Measurements from ENCODE around the gene ZNF234.
"Not testable (repeated sequence)": the region's sequence is repeated elsewhere in the genome, so short reads cannot be mapped to it uniquely, and the experiment has no call there.

The ZNF234 gene

DNA sequence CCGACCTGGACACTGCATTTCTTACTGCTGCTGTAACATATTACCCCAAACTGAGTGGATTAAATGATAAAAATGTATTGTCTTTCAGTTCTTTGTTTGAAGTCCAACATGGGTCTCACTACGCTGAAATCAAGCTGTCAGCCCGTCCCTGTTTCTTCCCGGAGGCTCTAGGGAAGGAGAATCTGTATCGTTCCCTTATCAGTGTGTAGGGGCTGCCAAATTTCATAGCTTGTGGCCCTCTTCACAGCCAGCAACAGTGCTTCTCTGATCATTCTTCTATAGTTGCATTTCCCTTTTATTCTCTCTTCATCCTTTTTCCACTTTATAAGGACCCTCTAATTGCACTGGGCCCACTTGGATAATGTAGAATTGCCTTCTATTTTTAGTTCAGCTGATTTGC lies 10.1 kb downstream of the ZNF234 start:
- H3K4me3 ChIP-seq (ENCODE audit: low read length) = no peak overlapping the region
- no peak for TF ChIP-seq ZNF274 (IDR thresholded peaks at IDR 0.05; ENCODE audit: low read depth, low read length)

DNA sequence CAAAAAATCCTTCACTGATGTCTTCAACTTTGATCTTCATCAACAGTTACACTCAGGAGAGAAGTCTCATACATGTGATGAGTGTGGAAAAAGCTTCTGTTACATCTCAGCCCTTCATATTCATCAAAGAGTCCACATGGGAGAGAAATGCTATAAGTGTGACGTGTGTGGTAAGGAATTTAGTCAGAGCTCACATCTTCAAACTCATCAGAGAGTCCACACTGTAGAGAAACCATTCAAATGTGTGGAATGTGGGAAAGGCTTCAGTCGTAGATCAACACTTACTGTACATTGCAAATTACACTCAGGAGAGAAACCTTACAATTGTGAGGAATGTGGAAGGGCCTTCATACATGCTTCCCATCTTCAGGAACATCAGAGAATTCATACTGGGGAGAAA lies 15.1 kb downstream of the ZNF234 start:
- no peak overlapping the region for H3K4me3 ChIP-seq (ENCODE audit: low read length)
- TF ChIP-seq ZNF274 (IDR thresholded peaks at IDR 0.05; ENCODE audit: low read depth, low read length) = no peak

DNA sequence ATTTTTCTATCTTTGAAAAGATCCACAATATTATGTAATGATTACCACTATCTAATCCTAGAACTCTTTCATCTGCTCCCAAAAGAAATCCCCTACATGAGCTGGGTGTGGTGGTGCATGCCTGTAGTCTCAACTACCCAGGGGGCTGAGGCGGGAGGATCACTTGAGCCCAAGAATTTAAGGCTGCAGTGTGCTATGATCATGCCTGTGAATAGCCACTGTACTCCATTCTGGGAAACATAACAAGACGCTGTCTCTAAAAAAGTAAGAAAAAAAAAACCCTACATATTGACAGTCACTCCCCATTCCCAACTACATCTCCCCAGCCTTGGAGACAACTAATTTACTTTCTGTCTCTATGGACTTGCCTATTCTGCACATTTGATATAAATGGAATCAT lies 22.4 kb downstream of the ZNF234 start:
- no peak for TF ChIP-seq ZNF274 (IDR thresholded peaks at IDR 0.05; ENCODE audit: low read depth, low read length)
- no peak overlapping the region; the same call in 1 of the 2 replicates for H3K4me3 ChIP-seq (ENCODE audit: low read length)

DNA sequence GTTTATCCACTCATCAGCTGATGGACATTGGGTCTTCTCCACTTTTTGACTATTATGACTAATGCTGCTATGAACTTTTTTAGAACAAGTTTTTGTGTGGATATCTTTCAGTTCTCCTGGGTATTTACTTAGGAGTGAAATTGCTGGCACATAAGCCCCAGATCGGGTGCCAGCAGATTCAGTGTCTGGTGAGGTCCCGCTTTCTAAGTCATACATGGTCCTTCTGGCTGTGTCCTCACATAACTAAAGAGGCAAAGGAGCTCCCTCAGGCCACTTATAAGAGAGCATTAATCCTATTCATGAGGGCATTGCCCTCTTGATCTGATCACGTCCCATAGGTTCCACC lies 22.9 kb downstream of the ZNF234 start:
- TF ChIP-seq ZNF274 (IDR thresholded peaks at IDR 0.05; ENCODE audit: low read depth, low read length) = no peak

DNA sequence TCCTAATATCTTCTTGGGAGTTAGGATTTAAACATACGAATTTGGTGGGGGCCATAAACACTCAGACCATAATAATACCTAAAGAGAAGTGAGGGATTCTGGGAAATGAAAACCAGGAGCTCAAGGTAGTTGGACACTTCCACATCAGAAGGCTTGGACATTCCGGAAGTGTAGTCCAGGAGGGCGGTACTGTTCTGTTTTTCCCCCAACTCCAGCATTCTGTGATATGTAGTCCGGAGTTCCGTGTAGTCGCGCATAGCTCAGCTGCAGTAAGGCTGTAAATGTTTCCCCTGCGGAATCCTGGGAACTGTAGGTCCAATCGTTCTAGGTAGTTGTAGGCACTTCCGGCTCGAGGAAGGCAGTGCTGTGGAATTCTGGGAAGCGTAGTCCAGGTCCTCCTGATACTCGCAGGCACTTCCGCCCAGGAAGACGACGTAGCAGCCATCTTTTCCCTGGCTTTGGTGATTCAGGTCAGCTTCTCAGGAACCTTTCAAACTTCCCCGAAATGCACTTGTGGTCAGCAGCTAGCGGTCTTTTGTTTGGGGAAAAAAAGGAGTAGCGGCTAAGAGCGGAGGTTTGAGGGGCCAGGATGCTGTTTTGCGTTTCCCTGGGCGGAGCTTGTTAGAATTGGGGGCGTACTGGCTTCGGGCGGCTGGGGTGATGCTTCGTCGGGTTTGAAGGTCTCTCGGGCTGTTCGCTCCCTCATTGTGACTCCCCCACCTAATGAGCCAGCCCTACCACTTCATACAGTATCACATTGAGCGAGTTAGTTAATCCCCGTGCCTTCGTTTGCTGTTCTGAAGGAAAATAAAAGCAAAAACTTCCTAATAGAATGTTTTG lies 23.5 kb downstream of the ZNF234 start, which contains the start of gene ZNF226:
Gene ZNF226, plus strand, starts transcription at position 428 of the 840 bp plus-strand sequence. CDS start 4,981 bp downstream, outside the sequence.
- TF ChIP-seq ZNF274 (IDR thresholded peaks at IDR 0.05; ENCODE audit: low read depth, low read length) = no peak
- peak within 1 kb of the TSS; percentile 96 for H3K4me3 ChIP-seq (ENCODE audit: low read length)

More for the DNA sequence above, 22.9 kb downstream of the ZNF234 start:
- H3K4me3 ChIP-seq (ENCODE audit: low read length) = peak overlapping the region; percentile 96

DNA sequence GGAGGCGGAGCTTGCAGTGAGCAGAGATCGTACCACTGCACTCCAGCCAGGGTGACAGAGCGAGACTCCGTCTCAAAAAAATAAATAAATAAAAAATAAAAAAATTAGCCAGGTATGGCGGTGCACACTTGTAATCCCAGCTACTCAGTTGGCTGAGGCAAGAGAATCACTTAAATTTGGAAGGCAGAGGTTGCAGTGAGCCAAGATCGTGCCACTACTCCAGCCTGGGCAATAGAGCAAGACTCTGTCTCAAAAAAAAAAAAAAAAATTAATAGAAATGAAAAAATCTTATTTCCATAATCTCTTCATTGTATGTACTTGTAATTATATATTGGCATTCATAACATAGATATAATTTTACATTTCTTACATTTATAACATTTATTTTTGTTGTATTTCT lies 29.3 kb downstream of the ZNF234 start:
- H3K4me3 ChIP-seq (ENCODE audit: low read length) = not testable (repeated sequence)

DNA sequence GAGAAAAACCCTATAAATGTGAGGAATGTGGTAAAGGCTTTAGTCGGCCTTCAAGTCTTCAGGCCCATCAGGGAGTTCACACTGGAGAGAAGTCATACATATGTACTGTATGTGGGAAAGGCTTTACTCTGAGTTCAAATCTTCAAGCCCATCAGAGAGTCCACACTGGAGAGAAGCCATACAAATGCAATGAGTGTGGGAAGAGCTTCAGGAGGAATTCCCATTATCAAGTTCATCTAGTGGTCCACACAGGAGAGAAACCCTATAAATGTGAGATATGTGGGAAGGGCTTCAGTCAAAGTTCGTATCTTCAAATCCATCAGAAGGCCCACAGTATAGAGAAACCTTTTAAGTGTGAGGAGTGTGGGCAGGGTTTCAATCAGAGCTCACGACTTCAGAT lies 35.2 kb downstream of the ZNF234 start:
- no peak overlapping the region for H3K4me3 ChIP-seq (ENCODE audit: low read length)
- TF ChIP-seq ZNF274 (IDR thresholded peaks at IDR 0.05; ENCODE audit: low read depth, low read length) = no peak

DNA sequence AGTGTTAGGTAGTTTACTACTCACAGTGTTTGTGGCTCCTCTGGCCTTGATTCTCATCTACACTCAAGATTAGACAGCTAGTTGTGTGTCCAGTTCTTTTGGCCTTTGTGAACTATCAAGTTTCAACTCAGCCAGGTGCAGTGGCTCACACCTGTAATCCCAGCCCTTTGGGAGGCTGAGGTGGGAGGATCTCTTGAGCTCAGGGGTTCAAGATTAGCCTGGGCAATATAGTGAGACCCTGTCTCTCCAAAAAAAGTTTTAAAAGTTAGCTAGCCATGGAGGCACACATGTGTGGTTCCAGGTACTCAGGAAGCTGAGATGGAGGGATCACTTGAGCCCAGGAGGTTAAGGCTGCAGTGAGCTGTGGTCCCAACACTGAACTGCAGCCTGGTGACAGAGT lies 39.6 kb downstream of the ZNF234 start:
- no peak overlapping the region for H3K4me3 ChIP-seq (ENCODE audit: low read length)
- TF ChIP-seq ZNF274 (IDR thresholded peaks at IDR 0.05; ENCODE audit: low read depth, low read length) = no peak

DNA sequence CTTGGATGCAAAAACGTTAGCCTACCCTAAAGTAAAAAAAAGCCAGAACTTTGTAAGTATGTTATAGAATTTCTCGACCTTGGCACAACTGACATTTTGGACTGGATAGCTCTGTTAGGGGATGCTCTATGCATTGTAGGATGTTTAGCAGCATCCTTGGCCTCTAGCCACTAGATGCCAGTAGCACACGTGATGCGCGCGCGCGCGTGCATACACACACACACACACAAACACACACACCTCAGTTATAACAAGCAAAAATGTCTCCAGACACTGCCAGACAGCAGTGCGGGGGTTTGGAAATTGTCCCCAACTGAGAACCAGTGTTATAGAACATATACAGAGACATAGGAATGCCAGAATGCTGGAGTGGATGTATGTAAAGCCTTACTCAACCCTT lies 40.8 kb downstream of the ZNF234 start:
- no peak overlapping the region for H3K4me3 ChIP-seq (ENCODE audit: low read length)
- TF ChIP-seq ZNF274 (IDR thresholded peaks at IDR 0.05; ENCODE audit: low read depth, low read length) = no peak

DNA sequence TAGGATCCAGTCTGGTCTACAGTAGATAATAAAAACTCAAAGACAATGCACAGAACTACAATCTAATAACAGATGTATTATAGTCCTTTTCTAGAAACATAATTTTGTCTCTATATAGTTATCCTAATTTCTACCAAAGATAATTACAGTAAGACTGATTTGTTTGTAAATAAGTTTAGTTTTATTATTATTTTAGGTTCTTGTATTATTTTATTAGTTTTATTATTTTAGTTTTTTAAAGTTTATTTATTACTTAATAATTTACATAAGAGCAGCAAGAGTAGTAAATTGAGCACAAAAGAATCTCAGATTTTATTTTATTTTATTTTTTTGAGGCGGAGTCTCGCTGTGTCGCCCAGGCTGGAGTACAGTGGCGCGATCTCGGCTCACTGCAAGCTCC lies 48.7 kb downstream of the ZNF234 start:
- no peak overlapping the region for H3K4me3 ChIP-seq (ENCODE audit: low read length)
- TF ChIP-seq ZNF274 (IDR thresholded peaks at IDR 0.05; ENCODE audit: low read depth, low read length) = no peak

DNA sequence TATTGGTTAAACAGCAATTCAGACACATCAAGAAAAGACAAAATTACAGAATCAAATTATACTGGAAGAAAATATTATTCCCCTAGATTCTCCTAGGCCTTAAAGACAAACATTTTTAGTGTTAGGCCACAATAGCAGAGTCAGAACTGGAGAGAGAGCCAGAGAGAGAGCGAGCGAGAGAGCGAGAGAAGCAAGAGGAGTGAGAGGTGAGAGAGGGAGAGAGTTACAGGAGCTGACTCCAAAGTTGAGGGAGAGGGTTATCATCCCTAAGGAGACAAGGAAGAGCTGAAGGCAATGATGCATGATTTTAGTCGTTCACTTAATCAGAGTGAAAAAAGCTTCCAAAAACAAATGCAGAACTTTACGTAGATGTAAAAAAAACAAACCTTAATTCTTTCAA lies 50.8 kb downstream of the ZNF234 start:
- H3K4me3 ChIP-seq (ENCODE audit: low read length) = no peak overlapping the region
- TF ChIP-seq ZNF274 (IDR thresholded peaks at IDR 0.05; ENCODE audit: low read depth, low read length) = no peak

DNA sequence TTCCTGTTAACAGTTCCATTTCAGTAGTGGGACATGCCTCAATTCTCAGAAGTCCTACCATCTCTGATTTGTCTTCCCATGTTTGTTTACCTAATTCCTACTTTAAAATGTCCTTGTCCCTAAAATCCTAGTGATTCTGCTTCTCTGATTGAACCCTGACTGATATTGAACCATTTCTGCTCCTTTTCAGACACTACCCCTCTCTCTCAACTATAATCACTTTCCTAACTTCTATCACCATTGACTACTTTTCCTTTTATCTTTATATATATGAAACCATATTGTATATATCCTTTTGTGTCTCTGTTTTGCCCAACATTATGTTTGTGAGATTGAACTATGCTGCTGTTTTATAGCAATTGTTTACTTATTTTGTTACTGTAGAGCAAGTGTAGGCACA lies 55.4 kb downstream of the ZNF234 start:
- no peak for TF ChIP-seq ZNF274 (IDR thresholded peaks at IDR 0.05; ENCODE audit: low read depth, low read length)
- H3K4me3 ChIP-seq (ENCODE audit: low read length) = no peak overlapping the region

DNA sequence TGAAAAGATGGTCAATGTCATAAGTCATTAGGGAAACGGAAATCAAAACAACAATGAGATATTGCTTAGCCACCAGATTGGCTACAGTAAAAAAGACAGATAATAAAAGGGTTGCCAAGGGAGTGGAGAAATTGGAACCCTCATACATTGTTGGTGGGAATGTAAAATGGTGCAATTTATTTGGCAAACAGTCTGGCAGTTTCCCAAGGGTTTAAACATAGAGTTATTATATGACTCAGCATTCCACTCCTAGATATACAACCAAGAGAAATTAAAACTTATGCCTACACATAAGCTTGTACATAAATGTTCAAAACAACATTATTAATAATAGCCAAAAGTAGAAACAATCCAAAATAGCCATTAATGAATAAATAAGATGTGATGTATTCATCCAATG lies 61.1 kb downstream of the ZNF234 start:
- H3K4me3 ChIP-seq (ENCODE audit: low read length) = no peak overlapping the region
- no peak for TF ChIP-seq ZNF274 (IDR thresholded peaks at IDR 0.05; ENCODE audit: low read depth, low read length)

DNA sequence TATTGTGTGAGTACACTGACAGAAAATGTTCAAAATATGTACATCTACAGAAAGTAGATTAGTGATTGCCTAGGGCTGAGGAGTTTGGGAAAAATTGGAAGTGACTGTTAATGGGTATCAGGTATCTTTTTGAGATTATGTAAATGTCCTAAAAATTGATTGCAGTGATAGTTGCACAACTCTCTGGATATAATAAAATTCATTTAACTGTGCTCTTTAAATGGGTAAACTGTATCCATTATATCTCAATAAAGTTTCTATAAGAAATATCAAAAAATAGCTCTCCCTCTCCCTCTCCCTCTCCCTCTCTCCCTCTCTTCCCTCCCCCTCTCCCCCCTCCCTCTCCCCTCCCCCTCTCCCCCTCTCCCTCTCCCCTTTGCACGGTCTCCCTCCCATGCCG lies 61.6 kb downstream of the ZNF234 start:
- TF ChIP-seq ZNF274 (IDR thresholded peaks at IDR 0.05; ENCODE audit: low read depth, low read length) = no peak
- no peak overlapping the region for H3K4me3 ChIP-seq (ENCODE audit: low read length)

DNA sequence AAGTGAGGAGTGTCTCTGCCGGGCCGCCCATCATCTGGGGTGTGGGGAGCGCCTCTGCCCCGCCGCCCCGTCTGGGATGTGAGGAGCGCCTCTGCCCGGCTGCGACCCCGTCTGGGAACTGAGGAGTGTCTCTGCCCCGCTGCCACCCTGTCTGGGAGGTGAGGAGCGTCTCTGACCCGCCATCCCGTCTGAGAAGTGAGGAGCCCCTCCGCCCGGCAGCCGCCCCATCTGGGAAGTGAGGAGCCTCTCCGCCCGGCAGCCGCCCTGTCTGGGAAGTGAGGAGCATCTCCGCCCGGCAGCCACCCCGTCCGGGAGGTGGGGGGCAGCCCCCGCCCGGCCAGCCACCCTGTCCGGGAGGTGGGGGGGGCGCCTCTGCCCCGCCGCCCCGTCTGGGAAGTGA lies 62.5 kb downstream of the ZNF234 start:
- H3K4me3 ChIP-seq (ENCODE audit: low read length) = not testable (repeated sequence)

DNA sequence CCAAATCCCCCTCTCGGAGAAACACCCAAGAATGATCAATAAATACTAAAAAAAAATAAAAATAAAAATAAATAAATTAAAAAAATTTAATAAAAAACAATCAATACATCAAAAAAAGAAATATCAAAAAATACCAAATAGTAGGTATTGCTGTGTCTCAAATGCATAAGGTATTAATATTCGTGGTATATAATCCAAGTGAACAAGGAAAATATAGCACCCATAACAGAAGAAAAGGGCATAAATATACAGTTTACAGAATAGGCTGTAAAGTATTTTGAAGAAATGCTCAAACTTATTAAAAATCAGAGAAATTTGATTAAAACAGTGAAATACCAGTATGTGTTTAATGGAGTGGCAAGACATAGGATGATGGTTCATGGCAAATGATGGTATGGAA lies 63.4 kb downstream of the ZNF234 start:
- H3K4me3 ChIP-seq (ENCODE audit: low read length) = no peak overlapping the region
- no peak for TF ChIP-seq ZNF274 (IDR thresholded peaks at IDR 0.05; ENCODE audit: low read depth, low read length)
